NCI-H1436 (cell line): ENCODE measurements around the gene CFAP68.
"Not testable (repeated sequence)": the region's sequence is repeated elsewhere in the genome, so short reads cannot be mapped to it uniquely, and the experiment has no call there.

Experiments used
- DNase-seq: peaks from one replicate; lab custom pipeline; 2025; lab: John Stamatoyannopoulos, UW

Gene CFAP68

GRCh38 chr11:111917788-111918187, 38.4 kb downstream of the CFAP68 start:
- DNase-seq = no peak

DNA sequence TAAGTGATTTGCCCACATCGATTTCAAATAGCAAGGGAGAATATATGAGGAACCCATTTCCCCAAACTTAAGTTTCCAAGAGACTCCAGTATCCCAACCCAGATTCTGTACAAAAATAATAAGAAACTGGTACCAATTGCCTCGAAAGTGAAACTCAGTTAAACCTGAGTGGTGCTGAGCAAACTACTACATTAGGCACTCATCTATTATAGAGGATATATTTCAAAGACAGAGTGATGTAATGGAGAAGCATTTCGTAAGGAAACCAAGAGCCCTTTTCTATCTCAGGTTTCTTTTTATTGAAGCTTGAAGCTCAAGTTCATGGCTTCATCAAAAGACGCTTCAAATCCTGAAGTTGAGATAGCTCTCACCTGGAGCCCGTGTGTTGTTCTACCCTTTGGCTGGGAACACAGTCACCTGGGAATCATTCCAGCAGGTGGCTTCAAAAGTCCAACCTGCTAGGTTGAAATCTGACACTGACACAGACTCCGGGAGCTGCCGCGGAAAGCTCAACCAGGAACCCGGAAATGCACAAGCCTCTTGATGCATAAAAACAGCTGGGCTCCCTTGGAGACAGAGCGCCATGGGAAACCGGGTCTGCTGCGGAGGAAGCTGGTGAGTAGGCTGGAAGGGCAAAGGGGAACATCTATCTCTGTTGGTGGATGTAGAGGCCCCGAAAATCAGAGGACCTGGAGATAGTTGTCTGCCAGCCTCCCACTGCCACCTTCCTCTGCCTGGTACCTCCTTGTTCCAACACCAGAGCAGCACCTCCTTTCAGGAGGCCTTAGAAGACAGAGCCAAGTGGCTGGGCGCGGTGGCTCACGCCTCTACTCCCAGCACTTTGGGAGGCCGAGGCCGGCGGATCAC, 39.3 kb downstream of the CFAP68 start, which contains the start of gene C11orf52:
TSS of gene C11orf52 (plus strand) at position 524 of the 867 bp plus-strand sequence. CDS start at position 584, 60 bp downstream.
- peak; percentile 89 for DNase-seq

DNA sequence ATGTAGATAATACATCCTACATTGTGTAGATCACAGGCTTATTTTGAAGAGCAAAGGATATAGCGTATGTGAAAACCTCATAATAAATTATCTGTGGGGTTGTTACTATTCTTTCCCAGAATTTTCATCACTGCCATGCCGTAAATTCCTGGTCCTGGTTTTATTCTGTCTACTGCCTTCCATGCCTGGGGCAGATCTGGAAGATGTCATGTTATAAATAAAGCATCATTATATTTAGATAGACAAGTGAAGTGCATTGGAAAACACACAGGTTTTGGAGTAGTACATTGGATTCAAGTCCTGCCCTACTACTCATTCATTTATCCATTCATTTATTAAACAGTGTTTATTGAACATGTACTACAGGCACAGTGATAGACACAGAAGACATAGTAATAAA, 41.6 kb downstream of the CFAP68 start:
- no peak for DNase-seq

GRCh38 chr11:111921541-111922230, 42.3 kb downstream of the CFAP68 start:
- no peak for DNase-seq

DNA sequence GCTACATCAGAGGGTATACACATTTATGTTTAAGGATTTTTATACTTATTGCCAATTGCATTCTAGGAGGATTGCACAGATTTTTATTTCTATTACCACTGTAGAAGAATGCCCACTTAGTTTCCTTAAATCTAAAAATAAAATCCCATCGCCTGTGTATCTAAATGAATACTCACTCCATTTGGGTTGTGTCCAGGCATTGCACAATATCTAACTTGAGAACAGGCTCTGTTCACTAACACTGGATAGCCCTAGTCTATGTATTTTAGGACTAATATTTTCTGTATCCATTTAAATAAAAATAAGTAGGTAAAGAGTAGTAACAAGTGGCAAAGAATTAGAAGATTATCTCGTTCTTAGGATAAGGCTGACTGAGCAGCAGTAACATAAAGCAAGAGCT, 43.5 kb downstream of the CFAP68 start:
- DNase-seq = no peak

DNA sequence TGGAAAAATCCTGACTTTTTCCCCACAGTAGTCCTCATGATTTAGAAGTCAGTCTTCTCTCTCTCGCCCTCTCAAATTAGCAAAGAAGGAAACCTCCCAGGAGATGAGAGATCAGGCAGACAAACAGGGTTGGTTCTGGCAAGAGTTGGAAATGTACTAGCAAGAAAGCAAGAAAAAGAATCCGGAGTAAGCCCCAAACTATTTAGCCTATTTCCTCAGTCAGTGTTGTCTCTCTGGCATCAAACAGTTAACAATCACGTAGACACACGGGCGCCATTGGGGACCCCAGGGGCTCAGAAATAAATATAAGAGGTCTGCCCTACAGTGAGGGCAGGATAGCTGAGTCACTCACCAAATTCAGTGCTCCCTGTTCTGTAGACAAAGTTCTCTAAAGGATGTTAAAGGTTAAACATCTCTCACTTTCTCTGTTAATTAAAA, 44.0 kb downstream of the CFAP68 start:
- DNase-seq = peak; percentile 36

GRCh38 chr11:111923951-111924350, 44.6 kb downstream of the CFAP68 start:
- no peak for DNase-seq

GRCh38 chr11:111925953-111926352, 46.6 kb downstream of the CFAP68 start:
- DNase-seq = no peak

DNA sequence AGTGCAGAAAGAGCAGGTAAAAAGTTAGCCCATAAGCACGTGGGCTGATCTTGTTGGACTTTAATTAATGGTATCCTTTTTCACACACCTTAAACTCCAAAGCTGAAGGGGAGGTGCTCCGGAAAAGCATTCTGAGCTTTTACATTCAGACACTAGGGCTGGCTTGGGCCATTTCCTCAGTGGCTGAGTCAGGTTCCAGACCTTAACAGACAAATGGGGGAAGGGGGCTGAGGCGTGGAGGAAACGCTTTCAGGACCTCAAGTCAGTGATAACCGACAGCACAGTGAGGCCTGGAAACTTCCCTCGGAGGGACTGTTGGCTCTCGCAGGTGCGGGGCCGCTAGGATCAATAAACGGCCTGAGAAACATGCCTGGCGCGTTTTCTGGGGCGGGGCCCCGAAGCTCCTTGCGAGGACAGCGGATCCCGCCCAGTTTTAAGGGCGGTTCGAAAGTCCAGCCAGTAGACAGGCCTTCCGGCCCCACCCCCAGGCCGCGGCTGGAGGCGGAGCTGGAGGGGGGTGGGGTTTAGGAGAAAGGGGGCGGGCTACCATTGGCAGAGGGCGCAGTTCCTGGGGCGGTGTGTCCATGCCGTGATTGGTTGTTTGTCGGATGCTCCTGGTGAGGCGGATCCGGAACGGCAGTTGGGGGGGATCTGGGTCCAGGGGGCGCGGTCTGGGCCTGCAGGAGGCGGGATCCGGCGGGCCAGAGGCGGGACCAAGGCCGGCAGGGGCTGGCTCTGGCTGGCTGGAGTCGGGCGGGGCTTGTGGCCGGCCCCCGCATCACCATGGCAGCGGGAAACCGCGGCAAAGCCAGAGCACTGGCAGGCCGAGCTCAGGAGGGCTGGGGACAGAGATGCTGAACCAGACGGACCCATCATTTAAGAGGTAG, 47.4 kb downstream of the CFAP68 start:
- DNase-seq = peak; percentile 99

DNA sequence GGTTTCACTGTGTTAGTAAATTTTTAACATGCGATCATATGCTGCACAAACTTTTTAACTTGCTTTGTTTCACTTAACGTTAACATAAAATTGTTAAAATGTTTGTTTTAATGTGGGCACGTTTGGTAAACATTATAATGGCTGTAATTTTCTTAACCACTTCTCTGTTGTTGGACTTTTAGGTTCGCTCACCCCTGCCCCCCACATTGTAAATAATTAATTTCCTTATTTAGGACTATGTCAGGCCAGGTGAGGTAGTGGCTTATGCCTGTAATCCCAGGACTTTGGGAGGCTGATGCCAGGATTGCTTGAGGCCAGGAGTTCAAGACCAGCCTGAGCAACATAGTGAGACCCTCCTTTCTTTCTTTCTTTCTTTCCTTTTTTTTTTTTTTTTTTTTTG, 51.1 kb downstream of the CFAP68 start:
- DNase-seq = no peak

DNA sequence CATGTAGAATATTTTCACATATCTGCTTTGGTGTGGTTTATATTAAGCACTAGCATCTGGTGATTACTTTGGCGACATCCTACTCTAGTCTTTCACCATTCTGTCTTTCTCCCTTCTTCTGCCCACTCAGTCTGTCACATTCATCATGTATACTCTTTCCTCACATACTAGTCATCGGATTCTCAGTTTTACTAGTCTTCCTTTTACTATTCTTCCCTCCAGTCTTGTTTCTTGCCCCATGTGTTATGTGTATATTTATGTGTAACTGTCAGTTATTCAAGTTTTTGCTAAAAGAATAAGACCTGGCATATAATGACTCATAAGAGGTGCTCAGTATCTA, 53.2 kb downstream of the CFAP68 start:
- no peak for DNase-seq

- DNase-seq = not testable (repeated sequence)
Observed at GRCh38 chr11:111933176-111933575, 53.8 kb downstream of the CFAP68 start.

DNA sequence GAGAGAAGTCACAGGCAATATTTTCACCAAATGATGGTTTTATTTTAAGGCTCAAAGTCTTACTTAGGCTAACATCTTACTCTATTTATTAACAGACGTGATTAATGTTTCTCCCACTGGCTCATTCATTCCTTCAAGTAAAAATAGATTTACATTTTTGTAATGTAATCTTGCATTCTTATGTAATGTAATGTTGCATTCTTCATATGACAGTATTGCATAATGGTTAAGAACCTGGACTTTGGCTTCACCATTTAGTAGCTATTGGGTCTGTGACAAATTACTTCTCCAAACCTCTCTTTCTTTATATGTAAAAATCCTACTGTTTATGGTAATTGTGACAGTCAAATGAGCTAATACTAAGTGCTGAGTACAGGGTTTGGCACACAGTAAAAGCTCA, 54.5 kb downstream of the CFAP68 start:
- no peak for DNase-seq

DNA sequence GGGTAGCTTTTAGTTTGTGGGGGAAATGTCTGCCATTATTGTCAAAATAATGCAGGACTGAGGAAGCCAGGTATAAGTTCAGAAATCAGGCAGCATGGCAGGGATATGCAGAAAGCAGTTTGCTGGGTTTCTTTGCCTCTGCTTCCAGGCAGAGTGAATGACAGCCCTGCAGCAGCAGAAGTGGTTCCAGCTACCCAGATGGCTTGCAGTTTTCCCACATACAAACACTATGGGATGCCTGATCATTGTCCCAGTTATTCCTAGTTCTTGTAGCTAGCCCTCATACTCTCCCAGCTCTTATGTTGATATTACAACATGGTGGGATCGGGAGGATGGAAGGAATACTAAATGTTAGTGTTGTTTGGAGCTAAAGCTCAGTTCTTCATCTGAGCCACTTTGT, 55.0 kb downstream of the CFAP68 start:
- no peak for DNase-seq
